Embryonic facial prominence (tissue), 1 donor: ENCODE data around the gene HSPA1L.

Source experiments
- DNase-seq: peaks from one replicate; pipeline ENCODE4 v3.0.0-alpha.2; 2016; ENCODE audit errors: extremely low spot score

The HSPA1L gene

DNA sequence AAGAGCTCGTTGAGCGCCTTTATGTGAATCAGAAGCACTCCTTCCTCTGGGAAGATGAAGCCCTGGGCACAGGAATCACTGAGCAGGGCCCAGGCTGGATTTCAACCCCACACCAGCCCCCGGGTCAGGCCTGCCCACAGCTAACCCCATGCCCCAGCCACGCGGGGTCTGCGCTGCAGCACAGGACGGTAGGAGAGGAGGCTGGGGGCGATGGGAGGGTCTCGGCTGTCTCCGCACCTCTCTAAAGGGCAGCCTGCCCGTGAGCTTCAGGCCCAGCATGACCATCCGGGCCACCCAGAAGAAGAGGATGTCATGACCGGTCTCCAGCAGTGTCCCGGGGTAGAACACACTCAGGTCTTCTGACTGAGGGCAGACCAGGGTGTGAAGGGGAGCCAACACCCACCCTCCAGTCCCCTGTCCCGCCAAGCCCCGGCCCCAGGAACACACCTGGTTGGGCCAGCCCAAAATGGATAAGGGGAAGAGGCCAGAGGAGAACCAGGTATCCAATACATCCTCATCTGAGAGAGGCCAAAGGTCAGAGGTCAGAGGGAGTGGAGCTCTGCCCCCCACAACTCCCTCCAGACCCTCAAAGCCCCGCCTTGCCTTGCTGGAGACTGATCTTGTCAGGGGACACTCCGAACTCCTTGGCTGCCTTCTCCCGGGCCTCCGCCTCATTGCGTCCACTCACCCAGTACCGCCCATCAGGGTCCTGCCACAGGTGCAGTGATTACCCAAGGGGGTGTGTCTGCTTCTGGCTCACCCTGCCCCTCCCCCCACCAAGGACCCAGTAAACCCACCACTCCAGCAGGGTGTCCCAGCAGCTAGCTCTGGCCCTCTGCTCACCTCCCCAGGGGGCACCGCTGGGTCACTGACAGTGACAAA lies 33.6 kb downstream of the HSPA1L start:
- DNase-seq = no peak

DNA sequence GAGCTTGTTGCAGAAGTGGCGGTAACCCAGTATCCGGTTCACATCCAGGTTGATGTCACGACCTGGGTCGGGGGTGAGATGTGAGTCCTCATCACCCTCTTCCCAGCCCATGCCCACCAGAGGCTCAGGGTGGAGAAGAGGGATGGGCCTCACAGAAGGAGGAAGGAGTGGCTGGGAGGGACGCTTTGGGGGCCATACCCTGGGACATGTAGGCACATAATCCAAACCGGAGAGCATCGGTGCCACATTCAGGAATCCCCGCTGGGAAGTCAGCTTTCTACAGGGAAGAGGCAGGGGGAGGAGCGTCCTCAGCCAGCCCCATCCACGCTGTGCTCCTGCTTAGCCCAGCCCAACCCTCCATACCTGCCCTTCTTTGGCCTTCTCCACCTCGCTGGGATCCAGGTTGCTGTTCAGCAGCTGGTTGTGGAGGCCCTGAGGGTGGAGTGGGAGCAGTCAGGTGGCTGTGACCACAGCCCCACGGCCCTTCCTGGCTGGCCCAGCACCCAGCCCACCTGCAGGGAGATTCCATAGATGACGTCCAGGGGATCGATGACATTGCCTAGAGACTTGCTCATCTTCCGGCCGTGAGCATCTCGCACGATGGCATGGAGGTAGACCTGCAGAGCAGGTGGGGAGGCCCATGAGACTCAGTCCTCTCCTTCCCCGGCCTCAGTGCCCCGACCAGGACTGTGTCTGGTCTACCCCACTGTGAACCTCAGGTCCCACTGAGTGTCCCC lies 34.4 kb downstream of the HSPA1L start:
- DNase-seq = no peak

DNA sequence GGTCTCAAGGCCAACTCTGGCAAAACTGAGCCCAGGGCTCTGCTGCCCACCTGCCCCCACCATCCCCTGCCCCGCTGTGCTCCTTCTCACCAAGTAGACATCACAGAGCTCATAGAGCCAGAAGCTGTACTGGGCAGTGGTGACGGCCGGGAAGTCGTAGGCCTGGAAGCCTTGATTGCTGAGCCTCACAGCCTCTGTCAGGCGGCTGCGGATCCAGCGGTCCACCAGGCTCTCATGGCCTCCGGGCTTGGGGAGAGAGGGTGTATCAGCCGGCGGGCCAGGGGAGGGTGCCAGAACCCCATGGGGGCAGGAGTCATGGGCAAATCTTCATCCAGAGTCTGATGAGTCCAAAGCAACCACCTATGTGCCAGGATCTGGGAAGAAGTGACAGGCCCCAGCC lies 35.2 kb downstream of the HSPA1L start:
- no peak for DNase-seq

DNA sequence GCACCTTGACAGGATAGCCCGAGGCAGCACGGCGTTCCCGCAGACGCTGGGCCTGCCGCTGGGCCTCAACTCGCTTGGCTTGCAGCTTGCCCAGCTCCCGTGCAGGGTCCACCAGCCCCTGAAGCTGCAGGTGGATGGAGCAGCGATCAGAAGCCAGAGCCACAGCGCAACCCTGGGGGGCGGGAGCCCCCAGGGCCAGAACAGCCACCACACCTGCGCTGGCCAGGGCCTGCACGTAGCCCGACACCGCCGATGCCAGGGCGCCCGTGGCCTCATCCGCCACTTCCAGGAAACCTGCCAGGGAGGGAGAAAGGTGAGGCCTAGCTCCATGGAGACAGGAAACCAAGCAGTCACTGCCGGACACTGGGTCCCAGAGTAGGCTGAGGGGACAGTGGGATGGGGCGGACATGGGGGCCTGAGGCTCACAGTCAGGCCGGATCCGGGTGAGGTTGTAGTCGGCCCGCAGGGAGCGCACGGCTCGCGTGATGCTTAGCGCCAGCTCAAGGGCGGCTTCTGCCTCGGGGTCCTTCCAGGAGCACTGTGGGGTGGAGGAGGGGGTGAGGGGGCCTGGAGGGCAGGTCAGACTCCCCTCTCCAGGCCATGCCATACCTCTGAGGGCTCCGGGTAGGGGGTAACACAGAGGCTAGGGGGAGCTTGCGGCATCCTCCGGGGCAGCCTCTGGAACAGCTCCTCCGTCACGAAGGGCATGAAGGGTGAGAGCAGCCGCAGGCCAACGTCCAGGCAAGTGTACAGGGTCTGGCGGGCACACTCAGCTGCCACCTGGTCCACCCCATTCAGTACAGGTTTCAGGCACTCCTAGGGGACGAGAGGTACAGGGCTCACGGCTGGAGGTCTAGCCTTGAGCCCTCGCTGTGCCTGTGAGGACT lies 35.8 kb downstream of the HSPA1L start:
- DNase-seq = no peak

DNA sequence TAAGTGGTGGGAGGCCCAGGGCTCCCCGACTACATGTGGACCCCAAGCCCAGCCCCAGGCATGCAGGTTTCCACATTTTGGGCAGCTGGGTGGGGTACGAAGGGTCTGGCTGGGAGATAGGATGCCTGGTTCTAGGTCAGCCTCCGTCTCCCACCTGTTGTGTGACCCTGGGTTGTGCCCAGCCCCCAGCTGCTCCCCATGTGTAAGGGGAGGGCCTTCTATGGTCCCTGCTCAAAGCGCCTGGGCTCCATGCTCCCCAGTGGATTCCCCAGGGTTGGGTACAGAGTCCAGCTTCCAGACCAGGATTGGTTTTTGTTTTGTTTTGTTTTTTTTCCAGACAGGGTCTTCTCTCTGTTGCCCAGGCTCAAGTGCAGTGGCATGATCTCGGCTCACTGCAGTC lies 36.9 kb downstream of the HSPA1L start:
- DNase-seq = no peak

DNA sequence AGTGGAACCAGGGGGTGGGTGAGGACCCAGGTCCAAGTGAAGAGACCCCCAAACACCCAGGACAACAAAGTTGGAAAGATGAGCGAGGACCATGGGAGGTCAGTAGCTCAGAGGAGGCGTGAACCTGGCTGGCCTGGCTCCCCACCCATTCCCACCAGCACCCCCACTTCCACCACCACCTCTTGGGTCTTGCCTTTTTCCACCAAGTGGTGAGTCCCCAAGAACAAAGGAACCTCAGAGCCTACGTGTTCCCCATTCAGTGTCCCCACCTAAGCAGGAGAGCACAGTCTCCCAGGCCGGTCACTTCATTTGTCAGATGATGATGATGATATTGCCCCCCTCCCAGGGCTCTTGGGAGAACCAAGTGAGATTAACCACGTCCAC lies 37.4 kb downstream of the HSPA1L start:
- no peak for DNase-seq

DNA sequence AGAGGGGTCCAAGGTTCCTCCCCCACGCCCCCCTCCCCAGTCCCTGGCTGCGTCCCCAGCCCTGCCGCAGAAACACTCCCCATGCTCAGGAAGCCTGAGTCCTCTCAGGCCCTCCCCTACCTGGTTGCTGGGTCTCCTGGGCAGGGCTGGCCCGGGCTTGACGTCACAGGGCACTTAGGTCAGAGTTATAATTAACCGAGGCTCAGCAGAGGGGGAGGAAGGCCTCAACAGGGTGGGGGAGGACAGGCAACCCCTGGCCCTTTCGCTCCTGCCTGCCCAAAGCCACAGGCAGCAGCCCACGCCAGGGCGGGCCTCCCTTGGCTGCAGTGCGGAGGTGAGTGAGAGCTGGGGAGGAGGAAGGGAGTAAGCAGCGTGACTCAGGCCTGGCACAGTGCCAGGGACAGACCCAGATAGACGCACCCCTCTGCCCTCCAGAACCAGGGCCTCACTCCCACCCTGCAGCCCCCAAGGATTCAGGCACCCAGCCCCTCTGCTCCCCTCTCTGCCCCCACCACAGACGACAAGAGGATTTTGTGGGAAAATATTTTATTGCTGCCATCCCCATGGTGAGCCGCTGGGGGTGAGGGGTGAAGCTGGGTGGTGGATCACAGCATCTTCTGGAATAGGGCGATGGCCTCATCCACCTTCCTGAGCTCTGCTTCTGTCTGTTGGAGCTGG lies 38.0 kb downstream of the HSPA1L start, which contains the start of gene VWA7:
Gene VWA7, minus strand, starts transcription at position 340 of the 678 bp plus-strand sequence. CDS start 549 bp downstream, outside the sequence.
- DNase-seq = no peak

DNA sequence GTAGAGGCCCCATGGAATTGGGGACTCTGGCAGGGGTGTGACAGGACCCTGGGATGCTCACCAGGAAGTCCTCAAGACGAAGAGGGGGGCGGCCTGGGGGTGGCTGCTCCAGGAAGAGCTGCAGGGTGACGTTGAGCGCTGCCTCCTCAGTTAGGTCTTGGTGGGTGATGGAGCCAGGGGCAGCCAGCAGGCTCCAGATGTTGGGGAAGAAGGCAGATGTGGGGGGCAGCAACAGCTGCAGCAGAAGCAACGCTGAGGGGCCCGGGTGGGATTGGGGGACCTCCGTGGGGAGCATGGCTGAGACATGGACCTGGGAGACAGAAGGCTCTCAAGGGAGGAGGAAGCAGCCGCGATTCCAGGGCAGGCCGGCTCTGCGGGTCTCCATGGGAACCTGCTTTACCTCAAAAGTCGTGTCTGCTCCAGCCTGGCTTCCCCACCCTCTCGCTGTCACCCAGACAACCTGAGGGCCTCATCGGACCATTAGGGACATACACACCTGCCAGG lies 38.5 kb downstream of the HSPA1L start:
- no peak for DNase-seq

DNA sequence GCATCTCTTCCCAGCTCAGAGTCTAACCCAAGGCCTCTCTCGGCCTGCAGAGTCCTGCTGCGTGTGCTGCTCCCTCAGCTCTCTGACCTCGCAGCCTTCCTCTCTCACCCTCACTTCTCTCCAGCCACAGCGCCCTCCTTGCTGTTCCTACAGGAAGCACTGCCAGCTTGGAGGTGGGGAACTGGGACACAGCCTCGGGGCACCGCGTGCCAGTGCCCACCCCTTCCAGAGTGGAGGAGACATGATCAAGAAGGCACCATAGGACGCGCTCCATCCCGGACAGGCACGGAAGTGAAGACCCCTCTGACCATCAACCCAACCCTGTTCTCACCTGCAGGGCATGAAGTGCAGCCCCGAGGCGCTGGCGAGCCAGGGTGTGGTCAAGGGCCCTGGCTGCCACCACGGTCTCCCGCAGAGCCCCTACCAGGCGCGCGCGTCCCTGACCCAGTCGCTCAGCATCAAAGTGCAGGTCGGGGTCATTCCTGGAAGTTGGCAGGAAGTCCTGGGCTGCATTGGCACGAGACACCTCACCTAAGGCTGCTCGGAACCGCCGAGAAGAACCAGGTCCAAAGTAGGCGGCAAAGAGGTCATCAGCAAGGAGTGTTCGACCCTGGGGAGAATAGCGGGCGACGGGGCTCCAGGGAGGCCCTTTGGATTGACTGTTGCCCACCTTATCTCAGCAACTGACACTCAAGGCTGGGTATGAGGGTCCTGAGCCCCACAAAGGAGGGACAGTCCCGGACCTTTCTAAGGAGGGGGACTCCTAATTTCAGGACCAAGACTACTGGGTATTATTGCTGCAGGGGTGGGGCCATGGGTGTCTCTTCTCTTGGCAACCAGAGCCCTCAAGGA lies 39.2 kb downstream of the HSPA1L start:
- DNase-seq = no peak

DNA sequence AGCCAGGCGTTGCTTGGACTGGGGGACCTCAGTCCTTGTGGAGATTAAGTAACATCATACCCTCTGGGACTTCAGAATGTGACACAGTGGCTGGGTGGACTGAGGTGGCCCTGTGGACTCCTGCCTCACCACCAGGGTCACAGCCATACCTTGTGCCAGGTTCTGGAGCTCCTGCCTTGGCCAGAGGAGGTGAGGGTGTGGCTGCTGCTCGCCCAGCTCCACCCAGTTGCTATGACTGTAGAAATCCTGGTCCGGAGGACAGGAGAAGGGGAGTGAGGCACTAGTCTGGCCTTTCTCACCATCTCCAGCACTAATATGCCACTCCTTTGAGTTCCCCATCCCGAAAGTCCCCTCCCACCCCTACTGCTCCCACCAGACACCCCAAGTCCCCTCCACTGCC lies 39.9 kb downstream of the HSPA1L start:
- DNase-seq = no peak

DNA sequence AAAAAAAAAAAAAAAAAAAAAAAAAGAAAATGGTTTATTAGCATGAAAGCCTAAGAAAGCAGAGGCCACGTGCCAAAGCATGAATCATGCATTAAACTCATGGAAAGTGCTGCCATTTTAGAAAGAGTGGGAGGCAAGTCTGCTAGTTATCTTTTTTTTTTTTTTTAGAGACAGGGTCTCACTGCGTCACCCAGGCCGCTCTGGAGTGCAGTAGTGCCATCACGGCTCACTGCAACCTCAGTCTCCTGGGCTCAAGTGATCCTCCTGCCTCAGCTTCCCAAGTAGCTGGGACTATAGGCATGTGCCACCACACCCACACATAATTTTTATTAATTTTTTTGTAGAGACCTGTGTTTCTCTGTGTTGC lies 43.1 kb downstream of the HSPA1L start:
- DNase-seq = no peak

DNA sequence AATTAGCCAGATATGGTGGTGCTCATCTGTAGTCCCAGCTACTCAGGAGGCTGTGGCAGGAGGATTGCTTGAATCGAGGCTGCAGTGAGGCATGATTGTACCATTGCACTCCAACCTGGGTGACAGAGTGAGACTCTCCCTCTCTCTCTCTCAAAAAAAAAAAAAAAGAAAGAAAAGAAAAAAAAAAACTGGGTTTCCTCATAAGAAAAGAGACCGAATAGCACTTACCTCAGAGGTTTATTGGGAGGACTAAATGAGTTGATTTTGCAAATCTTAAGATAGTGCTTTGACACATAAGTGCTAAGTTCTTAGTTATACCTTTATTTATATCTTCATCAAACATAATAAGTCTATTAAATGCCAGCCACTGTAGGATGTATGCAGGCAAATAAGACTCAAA lies 44.2 kb downstream of the HSPA1L start:
- no peak for DNase-seq

DNA sequence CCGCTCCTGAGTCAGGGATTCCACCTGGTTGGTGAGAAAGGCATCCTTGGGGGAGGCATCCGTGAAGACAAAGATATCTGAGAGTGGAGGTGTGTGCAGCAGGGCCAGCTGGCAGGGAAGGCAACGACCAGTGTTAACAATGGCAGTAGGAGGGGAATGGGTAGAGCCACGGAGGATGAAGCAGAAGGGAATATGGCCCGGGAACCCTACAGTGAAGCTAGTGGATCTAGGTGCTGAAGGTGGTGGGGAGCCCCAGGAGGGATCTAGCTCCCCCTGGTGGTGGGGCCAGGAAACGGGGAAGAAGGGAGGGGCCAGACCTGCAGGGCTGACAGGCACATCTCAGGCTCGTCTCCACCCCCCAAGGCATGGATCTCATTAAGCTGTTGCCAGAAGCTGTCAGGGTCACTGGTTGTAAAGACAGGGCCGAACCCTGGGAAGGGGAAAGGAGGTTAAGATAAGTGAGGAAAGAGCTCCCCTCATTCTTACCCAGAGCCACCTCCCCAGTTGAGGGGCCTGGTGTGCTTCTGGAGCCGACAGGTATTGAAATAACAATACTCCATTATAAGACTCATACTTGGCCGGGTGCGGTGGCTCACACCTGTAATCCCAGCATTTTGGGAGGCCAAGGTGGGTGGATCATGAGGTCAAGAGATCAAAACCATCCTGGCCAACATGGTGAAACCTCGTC lies 45.3 kb downstream of the HSPA1L start:
- DNase-seq = no peak

DNA sequence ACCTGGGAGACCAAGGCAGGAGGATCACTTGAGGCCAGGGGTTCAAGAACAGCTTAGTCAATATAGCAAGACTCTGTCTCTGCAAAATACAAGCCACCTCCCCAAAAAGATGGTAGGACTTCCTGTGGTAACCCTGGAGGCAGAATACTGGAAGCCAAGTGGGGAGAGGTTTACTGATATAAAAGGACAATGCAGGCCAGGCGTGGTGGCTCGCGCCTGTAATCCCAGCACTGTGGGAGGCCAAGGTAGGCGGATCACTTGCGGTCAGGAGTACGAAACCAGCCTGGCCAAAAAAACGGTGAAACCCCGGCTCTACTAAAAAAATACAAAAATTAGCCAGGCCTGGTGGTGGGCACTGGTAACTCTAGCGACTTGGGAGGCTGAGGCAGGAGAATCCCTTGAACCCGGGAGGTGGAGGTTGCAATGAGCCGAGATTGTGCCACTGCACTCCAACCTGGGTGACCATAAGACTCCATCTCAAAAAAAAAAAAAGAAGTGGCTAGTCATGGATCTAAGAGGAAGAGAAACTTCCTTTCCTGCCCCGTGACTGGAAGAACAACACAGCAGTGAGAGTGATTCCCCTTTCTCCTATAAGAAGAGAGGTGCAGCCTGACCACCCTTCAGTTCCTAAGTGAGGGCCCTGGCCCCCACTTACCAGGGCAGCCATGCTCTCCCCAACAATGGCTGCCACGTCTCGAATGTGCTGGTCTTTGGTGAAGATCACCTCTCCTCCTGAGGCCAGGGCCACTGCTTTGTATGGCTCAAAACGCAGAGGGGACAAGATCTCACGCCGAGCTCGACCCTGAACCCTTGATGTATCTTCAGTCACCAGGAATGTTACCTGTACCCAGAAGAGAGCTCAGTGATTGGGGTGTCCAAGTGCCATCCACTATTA lies 46.5 kb downstream of the HSPA1L start:
- no peak for DNase-seq

DNA sequence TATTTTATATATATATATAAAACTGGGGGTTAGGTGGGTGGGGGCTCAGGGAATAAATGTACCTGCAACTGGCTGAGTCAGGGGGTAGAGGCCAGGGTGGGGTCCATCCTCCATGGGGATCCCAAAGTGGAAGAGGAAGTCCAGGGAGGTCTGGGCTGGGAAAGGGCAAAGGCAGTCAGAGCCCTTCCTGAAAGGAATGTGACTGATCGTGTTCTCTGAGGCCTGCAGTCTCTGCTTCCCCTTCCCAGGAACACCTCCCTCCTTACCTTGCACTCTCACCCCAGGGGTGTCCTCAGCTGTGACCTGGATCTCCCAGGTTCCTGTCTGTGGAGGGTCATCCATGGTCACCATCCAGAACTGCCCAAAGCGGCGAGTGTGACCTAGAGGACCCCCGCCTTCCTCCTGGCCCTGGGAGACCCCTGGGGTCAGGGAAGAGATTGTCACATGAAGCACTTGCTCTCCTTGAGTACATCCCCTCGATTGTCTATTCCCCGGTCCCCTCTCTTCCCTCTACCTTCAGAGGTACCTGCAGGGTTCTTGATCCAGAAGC lies 47.9 kb downstream of the HSPA1L start:
- DNase-seq = no peak

DNA sequence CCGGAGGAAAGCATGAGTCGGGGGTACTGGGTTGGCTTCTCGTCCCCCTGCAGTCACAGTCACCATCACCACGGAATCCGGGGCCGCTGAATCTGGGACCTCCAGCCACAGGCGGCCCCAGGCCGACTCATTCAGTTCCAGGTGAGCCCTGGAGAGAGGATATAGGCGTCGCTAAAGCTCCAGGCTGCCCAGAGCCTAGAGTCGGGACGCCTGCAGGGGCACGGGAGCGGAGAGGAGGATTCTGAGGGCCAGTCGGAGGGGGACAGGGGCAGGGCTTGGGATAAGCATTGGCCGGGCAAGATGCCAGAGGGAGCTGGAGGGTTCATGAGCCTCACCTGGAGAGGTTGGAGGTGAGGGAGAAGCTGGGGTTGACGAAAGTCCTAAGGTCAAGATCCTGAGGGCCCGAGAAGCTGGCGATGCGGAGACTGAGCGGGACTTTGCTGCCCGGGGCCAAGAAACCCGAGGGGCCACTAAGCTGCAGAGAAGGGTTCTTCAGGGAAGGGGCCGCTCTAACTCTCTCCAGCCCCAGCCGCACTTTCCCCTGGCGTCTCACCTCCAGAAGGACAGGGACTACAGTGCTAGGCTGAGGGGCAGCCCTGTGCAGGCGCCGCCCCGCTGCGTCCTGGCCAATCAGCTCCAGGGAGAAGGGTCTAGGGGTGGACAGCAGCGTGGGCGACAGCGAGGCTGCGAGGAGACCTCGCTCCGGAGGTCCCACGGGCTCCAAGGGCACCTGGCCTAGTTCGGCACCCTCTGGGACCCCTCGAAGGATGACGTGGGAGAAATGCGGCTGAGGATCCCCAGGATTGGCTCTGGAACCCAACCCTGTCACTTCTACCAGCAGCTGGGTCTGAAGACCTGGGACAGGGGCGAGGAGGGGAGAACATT lies 48.9 kb downstream of the HSPA1L start:
- DNase-seq = no peak

DNA sequence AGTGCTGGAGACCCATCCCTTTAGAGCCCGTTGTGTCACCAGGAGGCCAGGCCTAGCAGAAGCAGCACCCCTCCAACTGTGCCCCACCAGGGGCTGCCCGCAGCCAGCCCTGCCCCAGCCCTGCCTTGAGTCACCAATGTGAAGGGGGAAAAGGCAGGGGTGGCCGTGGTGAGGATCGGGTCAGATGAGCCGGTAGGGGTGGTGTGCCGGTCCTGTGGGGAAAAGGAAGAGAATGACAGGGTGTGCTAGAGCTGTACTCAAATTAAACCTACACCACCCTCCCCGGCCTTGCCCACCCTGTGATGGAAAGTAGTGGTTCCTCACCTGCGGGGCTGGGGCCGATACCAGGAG lies 49.5 kb downstream of the HSPA1L start:
- no peak for DNase-seq

DNA sequence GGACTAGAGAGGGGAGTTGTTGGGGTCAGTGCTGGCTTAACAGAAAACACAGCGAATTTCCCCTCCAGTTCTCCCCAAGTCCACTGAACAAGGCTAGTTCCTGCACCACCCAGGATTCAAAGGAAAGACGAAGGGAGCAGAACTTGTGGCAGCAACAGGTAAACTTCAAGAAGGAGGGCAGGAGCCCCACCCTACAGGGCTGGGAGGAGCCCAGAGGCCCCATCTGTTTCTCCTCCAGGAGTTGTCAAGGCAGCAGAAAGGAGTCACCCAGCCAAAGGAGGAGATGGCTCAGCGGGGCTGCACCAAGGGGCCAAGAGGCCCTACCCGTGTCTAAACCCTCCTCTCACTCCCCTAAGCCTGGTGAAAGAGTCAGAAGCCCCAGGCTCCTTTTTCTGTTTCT lies 50.9 kb downstream of the HSPA1L start:
- DNase-seq = no peak
